T-helper 17 cell (primary cell): ENCODE results near the gene TBC1D2B. TPM values are rescaled to one million over a fixed set of nuclear protein-coding genes. Genes with fewer than 3 reads are reported as not detected.
A peak's percentile ranks its signal among the peaks of the same experiment; 100 is the strongest.
"Not testable (repeated sequence)": the region's sequence is repeated elsewhere in the genome, so short reads cannot be mapped to it uniquely, and the experiment has no call there.

ENCODE experiments used
- ATAC-seq: fragments of 150-1000 bp; cut with Tn5 transposase; 2 replicates; pipeline ENCODE4 v1.10.0; 2021; ENCODE audit warnings: mild to moderate bottlenecking, moderate library complexity
- DNase-seq, 3 donors: peaks; one replicate each; pipeline versions ENCODE4 v3.0.0 to v3.0.0-alpha.2; 2020 to 2021
- H3K9me3 ChIP-seq: one replicate; pipeline ENCODE4 v1.7.0; 2013; ENCODE audit warnings: low read length, mild to moderate bottlenecking; ENCODE audit not compliant: control insufficient read depth, poor library complexity, severe bottlenecking
- H3K27ac Mint-ChIP-seq: one replicate; pipeline ENCODE4 v1.8.0; 2022; ENCODE audit warnings: mild to moderate bottlenecking, moderate library complexity, mixed read lengths
- H3K27me3 Mint-ChIP-seq: one replicate; pipeline ENCODE4 v1.8.0; 2022; ENCODE audit warnings: mixed read lengths
- H3K36me3 Mint-ChIP-seq: one replicate; pipeline ENCODE4 v1.8.0; 2022; ENCODE audit warnings: low read depth, mixed read lengths
- H3K4me1 Mint-ChIP-seq: one replicate; pipeline ENCODE4 v1.8.0; 2022; ENCODE audit warnings: mild to moderate bottlenecking, mixed read lengths
- H3K4me3 Mint-ChIP-seq: one replicate; pipeline ENCODE4 v1.8.0; 2022; ENCODE audit warnings: mild to moderate bottlenecking, moderate library complexity, mixed read lengths
- total RNA-seq, 4 donors: library from RNA in 2 of 4; stranded (reverse) in 2 of 4; gene quantifications; one replicate each; pipeline ENCODE4 v1.2.3 and lab custom pipeline; 2022 to 2026

TBC1D2B gene
- total RNA-seq, 2 donors from 2014 or later: 91.0 to 130 TPM

GRCh38 chr15:78000927-78001249 lies 76.6 kb downstream of the TBC1D2B start:
- peaks cover 6% of the 10 kb centered on the region for H3K36me3 Mint-ChIP-seq
- no peaks in the 10 kb centered on the region for H3K27me3 Mint-ChIP-seq
- ATAC-seq: no peak
- peaks cover 20% of the 10 kb centered on the region for H3K4me1 Mint-ChIP-seq
- no peak for DNase-seq
- H3K9me3 ChIP-seq: no peaks in the 10 kb centered on the region
- peak overlapping the region; percentile 86 for H3K27ac Mint-ChIP-seq
- H3K4me3 Mint-ChIP-seq: peak overlapping the region; percentile 52

- H3K4me3 Mint-ChIP-seq: peak overlapping the region; percentile 52
- H3K9me3 ChIP-seq: no peaks in the 10 kb centered on the region
- H3K4me1 Mint-ChIP-seq: peaks cover 19% of the 10 kb centered on the region
- no peaks in the 10 kb centered on the region for H3K27me3 Mint-ChIP-seq
- DNase-seq (peak; percentile 69 to 80 (median 76)), ATAC-seq (peak; percentile 95)
- peaks cover 6% of the 10 kb centered on the region for H3K36me3 Mint-ChIP-seq
- H3K27ac Mint-ChIP-seq: peak overlapping the region; percentile 86
Measured at GRCh38 chr15:78000091-78000926, 77.2 kb downstream of the TBC1D2B start.

GRCh38 chr15:77999486-77999885 lies 78.0 kb downstream of the TBC1D2B start:
- H3K9me3 ChIP-seq: no peaks in the 10 kb centered on the region
- H3K27ac Mint-ChIP-seq: no peak overlapping the region
- H3K27me3 Mint-ChIP-seq: no peaks in the 10 kb centered on the region
- ATAC-seq (no peak), DNase-seq (no peak)
- H3K36me3 Mint-ChIP-seq: peaks cover 6% of the 10 kb centered on the region
- H3K4me3 Mint-ChIP-seq: no peak overlapping the region
- peaks cover 14% of the 10 kb centered on the region for H3K4me1 Mint-ChIP-seq

GRCh38 chr15:77998592-77998991 lies 78.9 kb downstream of the TBC1D2B start:
- Mint-ChIP-seq H3K4me1 (peaks cover 10% of the 10 kb centered on the region), H3K27ac (no peak overlapping the region), H3K27me3 (no peaks in the 10 kb centered on the region), H3K36me3 (peaks cover 6% of the 10 kb centered on the region), H3K4me3 (no peak overlapping the region)
- no peak for DNase-seq
- H3K9me3 ChIP-seq: no peaks in the 10 kb centered on the region
- ATAC-seq: no peak

- H3K9me3 ChIP-seq, ATAC-seq, DNase-seq, H3K4me1 Mint-ChIP-seq, H3K27ac Mint-ChIP-seq, H3K4me3 Mint-ChIP-seq, H3K36me3 Mint-ChIP-seq, H3K27me3 Mint-ChIP-seq: not testable (repeated sequence)
Measured at GRCh38 chr15:77997761-77998554, 79.6 kb downstream of the TBC1D2B start.

GRCh38 chr15:77997221-77997620 lies 80.3 kb downstream of the TBC1D2B start:
- not testable (repeated sequence) for H3K4me1 Mint-ChIP-seq, H3K9me3 ChIP-seq, DNase-seq, H3K27ac Mint-ChIP-seq, H3K36me3 Mint-ChIP-seq, ATAC-seq, H3K4me3 Mint-ChIP-seq, H3K27me3 Mint-ChIP-seq

GRCh38 chr15:77996713-77997171 lies 80.8 kb downstream of the TBC1D2B start:
- DNase-seq, H3K4me1 Mint-ChIP-seq, H3K4me3 Mint-ChIP-seq, H3K36me3 Mint-ChIP-seq, H3K27me3 Mint-ChIP-seq, H3K27ac Mint-ChIP-seq, H3K9me3 ChIP-seq, ATAC-seq: not testable (repeated sequence)

GRCh38 chr15:77996226-77996625 lies 81.3 kb downstream of the TBC1D2B start:
- not testable (repeated sequence) for H3K27me3 Mint-ChIP-seq, H3K36me3 Mint-ChIP-seq, H3K27ac Mint-ChIP-seq, H3K4me3 Mint-ChIP-seq, DNase-seq, H3K9me3 ChIP-seq, ATAC-seq
- H3K4me1 Mint-ChIP-seq: peaks cover 12% of the 10 kb centered on the region

GRCh38 chr15:77995537-77995918 lies 82.0 kb downstream of the TBC1D2B start:
- not testable (repeated sequence) for H3K27ac Mint-ChIP-seq, H3K9me3 ChIP-seq, H3K36me3 Mint-ChIP-seq, H3K4me3 Mint-ChIP-seq, DNase-seq, ATAC-seq, H3K27me3 Mint-ChIP-seq
- H3K4me1 Mint-ChIP-seq: peaks cover 14% of the 10 kb centered on the region

- Mint-ChIP-seq H3K27ac (peak overlapping the region; percentile 8), H3K4me1 (peaks cover 13% of the 10 kb centered on the region)
- not testable (repeated sequence) for H3K9me3 ChIP-seq, DNase-seq, ATAC-seq, H3K4me3 Mint-ChIP-seq, H3K27me3 Mint-ChIP-seq, H3K36me3 Mint-ChIP-seq
Measured at GRCh38 chr15:77994893-77995536, 82.5 kb downstream of the TBC1D2B start.

GRCh38 chr15:77993970-77994693 lies 83.4 kb downstream of the TBC1D2B start:
- H3K9me3 ChIP-seq, H3K27me3 Mint-ChIP-seq, DNase-seq, H3K36me3 Mint-ChIP-seq: not testable (repeated sequence)
- H3K4me3 Mint-ChIP-seq: peak overlapping the region; percentile 33
- peak; percentile 39 for ATAC-seq
- H3K27ac Mint-ChIP-seq: peak overlapping the region; percentile 8
- H3K4me1 Mint-ChIP-seq: peaks cover 13% of the 10 kb centered on the region

GRCh38 chr15:77993374-77993911 lies 84.1 kb downstream of the TBC1D2B start:
- H3K9me3 ChIP-seq: no peaks in the 10 kb centered on the region
- peak overlapping the region; percentile 33 for H3K4me3 Mint-ChIP-seq
- ATAC-seq: no peak
- H3K36me3 Mint-ChIP-seq: no peaks in the 10 kb centered on the region
- no peak overlapping the region for H3K27ac Mint-ChIP-seq
- peaks cover 17% of the 10 kb centered on the region for H3K4me1 Mint-ChIP-seq
- no peak for DNase-seq
- H3K27me3 Mint-ChIP-seq: no peaks in the 10 kb centered on the region
